ENCODE measurements around the gene ROR1. TPM values are rescaled to one million over a fixed set of nuclear protein-coding genes. Genes with fewer than 3 reads are reported as not detected.

ROR1 gene
- total and polyA plus RNA-seq, 2 donors (not counting 1 experiment from before 2014, with no cell fraction given) = 0.46 to 16.0 TPM

DNA sequence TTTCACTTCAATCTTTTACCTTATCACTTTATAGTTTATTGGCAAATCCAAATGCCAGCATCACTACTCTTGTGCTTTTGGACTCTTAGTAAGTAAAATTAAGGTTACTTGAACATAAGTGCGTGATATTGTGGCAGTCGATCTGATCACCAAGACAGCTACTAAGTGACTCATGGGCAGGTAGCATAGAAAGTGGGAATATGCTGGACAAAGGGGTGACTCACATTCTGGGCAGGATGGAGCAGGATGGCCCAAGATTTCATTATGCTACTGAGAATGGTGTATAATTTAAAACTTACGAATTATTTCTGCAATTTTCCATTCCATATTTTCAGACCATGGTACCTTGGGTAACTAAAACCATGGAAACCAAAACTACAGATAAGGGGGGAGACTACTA, 120.2 kb downstream of the ROR1 start:
- Mint-ChIP-seq H3K27ac (no peak overlapping the region), H3K27me3 (peaks cover 32% of the 10 kb centered on the region), H3K4me1 (peaks cover 47% of the 10 kb centered on the region), H3K4me3 (no peak overlapping the region), H3K9me3 (ENCODE audit: insufficient read depth) (peaks cover 2% of the 10 kb centered on the region)
- ATAC-seq (ENCODE audit: low read depth) (no peak), DNase-seq (no peak)
- H4K20me1 ChIP-seq (ENCODE audit: control insufficient read depth, insufficient read depth, low read length, poor library complexity, severe bottlenecking) = no peaks in the 10 kb centered on the region
- intact Hi-C loops (cut with micrococcal nuclease) = loop anchor here (1.0 to 10.0 kb wide), 3 partner anchors 66 to 299 kb away; partner anchors contain the start of genes PGM1 and ROR1
- CTCF ChIA-PET = interaction anchor here (1.1 to 2.6 kb wide), 2 partner anchors 24 to 202 kb away, joined by 3 to 7 read pairs; no protein-coding TSS in a partner anchor
- H3K27ac ChIP-seq (ENCODE audit: low read length in 2 of 2) = no peak overlapping the region
- TF ChIP-seq, protein P1, sequence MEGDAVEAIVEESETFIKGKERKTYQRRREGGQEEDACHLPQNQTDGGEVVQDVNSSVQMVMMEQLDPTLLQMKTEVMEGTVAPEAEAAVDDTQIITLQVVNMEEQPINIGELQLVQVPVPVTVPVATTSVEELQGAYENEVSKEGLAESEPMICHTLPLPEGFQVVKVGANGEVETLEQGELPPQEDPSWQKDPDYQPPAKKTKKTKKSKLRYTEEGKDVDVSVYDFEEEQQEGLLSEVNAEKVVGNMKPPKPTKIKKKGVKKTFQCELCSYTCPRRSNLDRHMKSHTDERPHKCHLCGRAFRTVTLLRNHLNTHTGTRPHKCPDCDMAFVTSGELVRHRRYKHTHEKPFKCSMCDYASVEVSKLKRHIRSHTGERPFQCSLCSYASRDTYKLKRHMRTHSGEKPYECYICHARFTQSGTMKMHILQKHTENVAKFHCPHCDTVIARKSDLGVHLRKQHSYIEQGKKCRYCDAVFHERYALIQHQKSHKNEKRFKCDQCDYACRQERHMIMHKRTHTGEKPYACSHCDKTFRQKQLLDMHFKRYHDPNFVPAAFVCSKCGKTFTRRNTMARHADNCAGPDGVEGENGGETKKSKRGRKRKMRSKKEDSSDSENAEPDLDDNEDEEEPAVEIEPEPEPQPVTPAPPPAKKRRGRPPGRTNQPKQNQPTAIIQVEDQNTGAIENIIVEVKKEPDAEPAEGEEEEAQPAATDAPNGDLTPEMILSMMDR (IDR thresholded peaks at IDR 0.05) = no peak
- TF ChIP-seq EZH2 (IDR thresholded peaks at IDR 0.05; ENCODE audit: borderline replicate concordance, insufficient read depth, low read depth, low read length, poor library complexity, severe bottlenecking) = no peak
- 100% methylated on average over 2 of the region's 3 CpGs for WGBS (ENCODE audit: insufficient coverage)
- peaks cover 34 to 47% of the 10 kb centered on the region in 2 donors for H3K4me1 ChIP-seq (ENCODE audit: control insufficient read depth in 2 of 2, insufficient read depth in 2 of 2, low read length in 2 of 2)
- no peak overlapping the region for H3K4me2 ChIP-seq (replicated peaks; ENCODE audit: low read depth, low read length, poor library complexity, severe bottlenecking)
- POLR2A ChIA-PET = interaction anchor here (1.1 kb wide), 1 partner anchor 65 kb away, joined by 4 read pairs; no protein-coding TSS in a partner anchor
- H3K9ac ChIP-seq (ENCODE audit: low read length) = no peak overlapping the region
- no peak overlapping the region for H3K4me3 ChIP-seq (ENCODE audit: control extremely low read depth in 1 of 5, extremely low read depth in 1 of 5, insufficient read depth in 1 of 5, low read depth in 2 of 5, low read length in 4 of 5)
- H3K36me3 ChIP-seq (replicated peaks in 1 of 2; ENCODE audit: control extremely low read depth in 1 of 2, control insufficient read depth in 1 of 2, extremely low read depth in 1 of 2, insufficient read depth in 2 of 2, low read length in 1 of 2) = no peaks in the 10 kb centered on the region
- H3K27me3 ChIP-seq (replicated peaks in 1 of 4; ENCODE audit: control extremely low read depth in 1 of 4, control insufficient read depth in 3 of 4, insufficient read depth in 4 of 4, low read length in 3 of 4) = peaks cover 0 to 15% (median 6%) of the 10 kb centered on the region in 4 experiments
- H2AFZ ChIP-seq (ENCODE audit: insufficient read depth, low read depth, low read length, poor library complexity, severe bottlenecking) = no peak overlapping the region
- no peaks in the 10 kb centered on the region for H3K79me2 ChIP-seq (ENCODE audit: control insufficient read depth, insufficient read depth, low read length)
- H3K9me3 ChIP-seq (ENCODE audit: control extremely low read depth in 1 of 3, control insufficient read depth in 2 of 3, insufficient read depth in 1 of 3, low read length in 2 of 3) = peaks cover 3 to 8% (median 3%) of the 10 kb centered on the region in 3 donors

DNA sequence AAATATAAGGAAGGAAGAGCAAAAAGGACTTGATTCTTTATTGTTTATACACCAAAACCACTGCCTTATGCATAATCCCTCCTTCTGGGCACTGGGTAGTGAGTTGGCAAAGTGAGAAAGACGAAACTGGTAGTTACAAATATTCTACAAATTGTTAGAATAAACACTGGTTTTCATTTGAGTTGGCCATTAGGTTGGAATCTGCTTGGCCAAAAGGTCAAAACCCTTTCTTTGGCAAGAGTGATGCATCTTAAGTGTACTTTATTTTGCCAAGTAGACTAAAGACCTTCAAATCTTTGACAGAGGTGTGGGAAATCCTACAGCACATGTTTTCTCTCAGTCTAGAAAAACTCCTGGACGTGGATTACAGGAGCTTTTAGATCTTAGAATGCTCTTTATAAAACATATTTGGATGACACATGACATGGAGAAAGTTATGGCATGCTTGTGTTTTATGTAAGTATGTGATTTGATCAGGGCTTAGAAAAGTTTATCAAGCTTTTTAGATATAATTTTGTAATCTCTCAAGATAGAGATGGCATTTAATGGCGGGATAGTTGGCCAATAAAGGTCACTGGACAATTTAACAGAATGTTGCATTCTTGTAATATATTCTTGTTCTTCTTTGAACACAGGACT, 120.9 kb downstream of the ROR1 start:
- peaks cover 3 to 8% (median 3%) of the 10 kb centered on the region in 3 donors for H3K9me3 ChIP-seq (ENCODE audit: control extremely low read depth in 1 of 3, control insufficient read depth in 2 of 3, insufficient read depth in 1 of 3, low read length in 2 of 3)
- ChIA-PET CTCF (no interaction called here), POLR2A (no interaction called here)
- Mint-ChIP-seq H3K27ac (no peak overlapping the region), H3K4me3 (no peak overlapping the region), H3K4me1 (peaks cover 44% of the 10 kb centered on the region), H3K27me3 (peaks cover 36% of the 10 kb centered on the region), H3K9me3 (ENCODE audit: insufficient read depth) (no peaks in the 10 kb centered on the region)
- H3K4me1 ChIP-seq (ENCODE audit: control insufficient read depth in 2 of 2, insufficient read depth in 2 of 2, low read length in 2 of 2) = peaks cover 34 to 42% of the 10 kb centered on the region in 2 donors
- WGBS (ENCODE audit: insufficient coverage) = no CpG with 5 or more reads among the region's 3 CpGs
- H4K20me1 ChIP-seq (ENCODE audit: control insufficient read depth, insufficient read depth, low read length, poor library complexity, severe bottlenecking) = no peaks in the 10 kb centered on the region
- ATAC-seq (ENCODE audit: low read depth) (no peak), DNase-seq (no peak)
- no peak overlapping the region for H3K27ac ChIP-seq (ENCODE audit: low read length in 2 of 2)
- no peaks in the 10 kb centered on the region for H3K79me2 ChIP-seq (ENCODE audit: control insufficient read depth, insufficient read depth, low read length)
- no peaks in the 10 kb centered on the region for H3K36me3 ChIP-seq (replicated peaks in 1 of 2; ENCODE audit: control extremely low read depth in 1 of 2, control insufficient read depth in 1 of 2, extremely low read depth in 1 of 2, insufficient read depth in 2 of 2, low read length in 1 of 2)
- H3K4me2 ChIP-seq (replicated peaks; ENCODE audit: low read depth, low read length, poor library complexity, severe bottlenecking) = no peak overlapping the region
- intact Hi-C loops (cut with micrococcal nuclease) = loop anchor here (5.0 to 10.0 kb wide), 2 partner anchors 122 to 300 kb away; partner anchors contain the start of genes PGM1 and ROR1
- TF ChIP-seq, protein P1 (IDR thresholded peaks at IDR 0.05) = no peak
- no peak for TF ChIP-seq EZH2 (IDR thresholded peaks at IDR 0.05; ENCODE audit: borderline replicate concordance, insufficient read depth, low read depth, low read length, poor library complexity, severe bottlenecking)
- peaks cover 0 to 15% (median 3%) of the 10 kb centered on the region in 4 experiments for H3K27me3 ChIP-seq (replicated peaks in 1 of 4; ENCODE audit: control extremely low read depth in 1 of 4, control insufficient read depth in 3 of 4, insufficient read depth in 4 of 4, low read length in 3 of 4)
- no peak overlapping the region for H3K9ac ChIP-seq (ENCODE audit: low read length)
- no peak overlapping the region for H2AFZ ChIP-seq (ENCODE audit: insufficient read depth, low read depth, low read length, poor library complexity, severe bottlenecking)
- H3K4me3 ChIP-seq (ENCODE audit: control extremely low read depth in 1 of 5, extremely low read depth in 1 of 5, insufficient read depth in 1 of 5, low read depth in 2 of 5, low read length in 4 of 5) = no peak overlapping the region
